Testis (tissue), 3 donors: Measurements from ENCODE around the gene IL4I1. TPM values are rescaled to one million over a fixed set of nuclear protein-coding genes. Genes with fewer than 3 reads are reported as not detected.

Source experiments
- DNase-seq: peaks from one replicate; pipeline ENCODE4 v3.0.0-alpha.2; 2019
- H3K27ac ChIP-seq, 2 donors: fragments of 200-600 bp; sonication (generic); one replicate each; pipeline ENCODE4 v1.5.1; 2019
- H3K27me3 ChIP-seq: fragments of 200-600 bp; sonication (generic); one replicate; pipeline ENCODE4 v1.5.1; 2019
- H3K36me3 ChIP-seq: fragments of 200-600 bp; sonication (generic); one replicate; pipeline ENCODE4 v1.5.1; 2017; ENCODE audit warnings: low read depth; ENCODE audit errors: missing control alignments
- H3K4me1 ChIP-seq: fragments of 200-600 bp; sonication (generic); one replicate; pipeline ENCODE4 v1.5.1; 2019
- H3K4me3 ChIP-seq, 2 donors: fragments of 200-600 bp; sonication (generic); one replicate each; pipeline ENCODE4 v1.5.1; 2017 to 2019
- H3K9me3 ChIP-seq: fragments of 200-600 bp; sonication (generic); one replicate; pipeline ENCODE4 v1.5.1; 2017
- CTCF ChIP-seq, 3 experiments: fragments of 450-650 bp in 2 of 3; fragments of 200-600 bp in 1 of 3; sonication (generic) in 1 of 3; IDR thresholded peaks; one replicate each; pipeline ENCODE4 v1.5.1; 2016 to 2019; ENCODE audit warnings: antibody characterized with exemption in 3 of 3, mild to moderate bottlenecking in 2 of 3, moderate library complexity in 1 of 3
- POLR2A ChIP-seq: fragments of 450-650 bp; IDR thresholded peaks from one replicate; pipeline ENCODE4 v1.6.1; 2017; ENCODE audit warnings: antibody characterized with exemption, mild to moderate bottlenecking, moderate library complexity
- WGBS, 2 donors: methylation state at CpG; one replicate each; pipeline ENCODE4 v1.1.5; 2018; 5-methylcytosine and 5-hydroxymethylcytosine counted together
- intact Hi-C: fragments of 100-400 bp; cut with DNase I; formaldehyde crosslinking; loops from one replicate; pipeline ENCODE4 v1.15.1; 2023; ENCODE audit warnings: low total_unique reads
- polyA plus RNA-seq: library from polyadenylated mRNA; stranded (reverse); fragments of 350-450 nt; fragmentation: Illumina TruSeq; extraction: RNeasy Lipid Tissue Mini Kit (QIAGEN cat#74804); gene quantifications from one replicate; pipeline ENCODE4 v1.2.3, GENCODE V29; 2014; ENCODE audit warnings: low read depth, low replicate concordance; ENCODE audit not compliant: insufficient read depth
- total RNA-seq, 2 donors: library from RNA; depleted of rRNA; stranded (reverse); fragments of >200 nt; gene quantifications; one replicate each; pipeline ENCODE4 v1.2.3, GENCODE V29; 2016

Gene IL4I1
- total and polyA plus RNA-seq, 3 donors from 2014 or later, result 17.1 to 61.9 (median 20.4) TPM

- intact Hi-C loops, result no loop called here
- H3K36me3 ChIP-seq, result no peaks in the 10 kb centered on the region
- TF ChIP-seq POLR2A, result no peak
- no peak for TF ChIP-seq CTCF (IDR thresholded peaks at IDR 0.05)
- peak overlapping the region; percentile 84 to 96 for H3K27ac ChIP-seq
- DNase-seq, result no peak
- no peaks in the 10 kb centered on the region for H3K27me3 ChIP-seq
- H3K4me1 ChIP-seq, result peaks cover 42% of the 10 kb centered on the region
- peak overlapping the region; percentile 56 to 63 for H3K4me3 ChIP-seq
- no peaks in the 10 kb centered on the region for H3K9me3 ChIP-seq
- WGBS, 2 donors, result 1% methylated on average over 14 to 15 of the region's 15 CpGs
Observed at GRCh38 chr19:49869009-49869483, 27.6 kb downstream of the IL4I1 start.

- intact Hi-C loops, result no loop called here
- TF ChIP-seq CTCF (IDR thresholded peaks at IDR 0.05), result peak in 1 of 3 experiments; percentile 1
- no peak for TF ChIP-seq POLR2A
Observed at GRCh38 chr19:49866933-49867782, 29.5 kb downstream of the IL4I1 start, which contains the start of gene PNKP. Gene PNKP (minus strand): TSS chr19:49867576. CDS start chr19:49867204, 372 bp downstream.

GRCh38 chr19:49864890-49865289 is 31.8 kb downstream of the IL4I1 start:
- 46 to 64% methylated on average over 6 to 13 of the region's 13 CpGs for WGBS, 2 donors
- Histone ChIP-seq H3K9me3 (no peaks in the 10 kb centered on the region), H3K4me1 (peaks cover 67% of the 10 kb centered on the region), H3K27me3 (no peaks in the 10 kb centered on the region), H3K36me3 (no peaks in the 10 kb centered on the region), H3K4me3 (no peak overlapping the region), H3K27ac (peak overlapping the region; percentile 9 to 96)
- intact Hi-C loops, result no loop called here
- TF ChIP-seq CTCF (IDR thresholded peaks at IDR 0.05), result peak in 1 of 3 experiments; percentile 0
- TF ChIP-seq POLR2A, result no peak
- DNase-seq, result no peak

More at GRCh38 chr19:49866933-49867782, 29.5 kb downstream of the IL4I1 start, which contains the start of gene PNKP:
- peak within 1 kb of the TSS; percentile 84 to 96 for H3K27ac ChIP-seq
- peak within 1 kb of the TSS; percentile 75 to 90 for H3K4me3 ChIP-seq
- 0 to 2% methylated on average over 11 to 58 of the region's 65 CpGs for WGBS, 2 donors
- no peaks in the 10 kb centered on the region for H3K36me3 ChIP-seq
- no peaks in the 10 kb centered on the region for H3K27me3 ChIP-seq
- no peaks in the 10 kb centered on the region for H3K9me3 ChIP-seq
- peak; percentile 96 for DNase-seq
- H3K4me1 ChIP-seq, result peaks cover 52% of the 10 kb centered on the region

GRCh38 chr19:49863935-49864320 is 32.8 kb downstream of the IL4I1 start:
- H3K4me3 ChIP-seq, result no peak overlapping the region
- TF ChIP-seq POLR2A, result no peak
- no peak for TF ChIP-seq CTCF (IDR thresholded peaks at IDR 0.05)
- peak overlapping the region in 1 of 2 donors; percentile 94 for H3K27ac ChIP-seq
- no peaks in the 10 kb centered on the region for H3K36me3 ChIP-seq
- peaks cover 73% of the 10 kb centered on the region for H3K4me1 ChIP-seq
- 82 to 86% methylated on average over 7 to 17 of the region's 17 CpGs for WGBS, 2 donors
- no peak for DNase-seq
- intact Hi-C loops, result no loop called here
- H3K27me3 ChIP-seq, result no peaks in the 10 kb centered on the region
- H3K9me3 ChIP-seq, result no peaks in the 10 kb centered on the region
